Erythroblast (primary cell): ENCODE data around the gene CYB5RL.

Experiments
- GATA1 ChIP-seq: IDR thresholded peaks from 2 replicates; pipeline ENCODE4 v1.6.1; 2011; ENCODE audit warnings: low read depth, mild to moderate bottlenecking, control low read depth, low read length, moderate library complexity
- POLR2A ChIP-seq: IDR thresholded peaks from 2 replicates; pipeline ENCODE4 v1.6.1; 2011; ENCODE audit warnings: mild to moderate bottlenecking, low read length

DNA sequence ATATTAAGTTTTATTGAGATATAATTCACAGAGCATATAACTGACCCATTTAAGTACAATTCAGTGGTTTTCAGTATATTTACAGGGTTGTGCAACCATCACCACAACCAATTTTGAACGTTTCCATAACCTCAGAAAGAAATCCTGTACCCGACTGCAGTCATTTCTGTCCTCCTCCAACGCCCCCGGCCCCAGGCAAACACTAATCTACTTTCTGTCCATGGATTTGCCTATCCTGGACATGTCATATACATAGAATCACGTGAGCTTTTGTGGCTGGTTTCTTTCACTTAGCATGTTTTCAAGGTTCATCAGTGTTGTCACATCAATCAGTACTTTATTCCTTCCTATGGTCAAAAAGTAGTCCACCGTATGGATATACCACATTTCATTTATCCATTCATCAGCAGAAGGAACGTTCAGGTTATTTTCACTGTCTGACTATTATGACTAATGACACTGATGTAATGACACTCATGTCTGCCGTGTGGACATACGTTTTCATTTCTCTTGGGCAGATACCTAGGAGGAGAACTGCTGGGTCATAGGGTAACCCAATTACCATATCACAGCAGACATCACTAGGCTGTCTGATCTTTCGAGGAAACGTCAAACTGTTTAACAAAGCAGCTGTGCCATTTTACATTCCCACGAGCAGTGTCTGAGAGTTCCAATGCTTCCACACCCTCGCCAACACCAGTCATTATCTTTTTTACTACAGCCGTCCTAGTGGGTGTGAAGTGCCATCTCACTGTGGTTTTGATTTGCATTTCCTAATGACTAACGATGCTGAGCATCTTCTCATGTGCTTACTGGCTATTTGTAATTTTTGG, 30.9 kb upstream of the CYB5RL start:
- peak; percentile 27 for TF ChIP-seq POLR2A
- no peak for TF ChIP-seq GATA1
